Liver (tissue), 3 donors: ENCODE results near the gene MOCS3.

Experiments used
- HNF4G ChIP-seq: IDR thresholded peaks from 2 replicates; pipeline ENCODE4 v1.6.1; 2016; ENCODE audit warnings: antibody characterized with exemption
- JUND ChIP-seq, 2 donors: IDR thresholded peaks; 2 replicates each; pipeline ENCODE4 v1.6.1; 2016; ENCODE audit warnings: antibody characterized with exemption in 2 of 2
- TAF1 ChIP-seq: conservative IDR thresholded peaks from 2 replicates; pipeline ENCODE4 v1.6.1; 2016; ENCODE audit warnings: antibody characterized with exemption, mild to moderate bottlenecking
- ZBTB33 ChIP-seq: IDR thresholded peaks from 2 replicates; pipeline ENCODE4 v1.6.1; 2016; ENCODE audit warnings: antibody characterized with exemption
- TF ChIP-seq, protein P1 (sequence below): fragments of 150-350 bp; IDR thresholded peaks from 2 replicates; pipeline ENCODE4 v1.5.1; 2017; ENCODE audit warnings: improper control_type of control experiment, low read depth, low read length; ENCODE audit not compliant: missing input control
- TF ChIP-seq, protein P2 (sequence below): IDR thresholded peaks from 2 replicates; pipeline ENCODE4 v1.6.1; 2016; ENCODE audit warnings: antibody characterized with exemption
- TF ChIP-seq, protein P3 (sequence below): IDR thresholded peaks from 2 replicates; pipeline ENCODE4 v1.6.1; 2016; ENCODE audit warnings: antibody characterized with exemption
- donor health status: healthy.
- donor health status: healthy.

DNA sequence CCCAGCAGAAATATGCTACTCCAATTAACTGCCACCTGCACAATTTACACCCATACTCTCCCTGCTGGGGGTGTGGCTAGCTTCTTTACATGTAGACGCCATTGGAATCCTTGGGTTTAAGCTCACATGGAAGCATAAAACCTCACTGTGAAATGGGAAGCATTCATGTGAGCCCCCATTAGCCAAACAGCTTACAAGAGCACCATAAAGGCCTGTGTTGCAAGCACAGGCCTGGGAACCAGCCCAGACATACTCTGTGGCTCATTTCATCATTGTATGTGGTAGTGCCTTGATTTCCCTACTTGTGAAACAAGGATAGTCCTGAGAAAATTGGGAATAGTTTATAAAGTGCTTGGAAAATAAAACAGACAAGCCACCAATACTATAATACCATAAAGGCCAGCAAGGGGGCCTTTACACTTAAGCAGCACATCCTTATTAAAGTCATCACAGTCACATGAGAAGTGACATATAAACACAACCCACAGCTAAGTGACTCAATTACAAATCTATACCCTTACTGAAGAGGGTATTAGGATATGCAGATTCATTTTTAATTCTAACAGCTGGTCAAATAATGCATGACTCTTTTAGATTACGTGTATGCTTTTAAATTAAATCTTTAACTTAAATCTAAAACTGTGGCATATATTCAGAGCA is 34.2 kb upstream of the MOCS3 start:
- TF ChIP-seq, protein P1, sequence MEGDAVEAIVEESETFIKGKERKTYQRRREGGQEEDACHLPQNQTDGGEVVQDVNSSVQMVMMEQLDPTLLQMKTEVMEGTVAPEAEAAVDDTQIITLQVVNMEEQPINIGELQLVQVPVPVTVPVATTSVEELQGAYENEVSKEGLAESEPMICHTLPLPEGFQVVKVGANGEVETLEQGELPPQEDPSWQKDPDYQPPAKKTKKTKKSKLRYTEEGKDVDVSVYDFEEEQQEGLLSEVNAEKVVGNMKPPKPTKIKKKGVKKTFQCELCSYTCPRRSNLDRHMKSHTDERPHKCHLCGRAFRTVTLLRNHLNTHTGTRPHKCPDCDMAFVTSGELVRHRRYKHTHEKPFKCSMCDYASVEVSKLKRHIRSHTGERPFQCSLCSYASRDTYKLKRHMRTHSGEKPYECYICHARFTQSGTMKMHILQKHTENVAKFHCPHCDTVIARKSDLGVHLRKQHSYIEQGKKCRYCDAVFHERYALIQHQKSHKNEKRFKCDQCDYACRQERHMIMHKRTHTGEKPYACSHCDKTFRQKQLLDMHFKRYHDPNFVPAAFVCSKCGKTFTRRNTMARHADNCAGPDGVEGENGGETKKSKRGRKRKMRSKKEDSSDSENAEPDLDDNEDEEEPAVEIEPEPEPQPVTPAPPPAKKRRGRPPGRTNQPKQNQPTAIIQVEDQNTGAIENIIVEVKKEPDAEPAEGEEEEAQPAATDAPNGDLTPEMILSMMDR: no peak
- no peak for TF ChIP-seq JUND (IDR thresholded peaks at IDR 0.05)
- TF ChIP-seq, protein P2, sequence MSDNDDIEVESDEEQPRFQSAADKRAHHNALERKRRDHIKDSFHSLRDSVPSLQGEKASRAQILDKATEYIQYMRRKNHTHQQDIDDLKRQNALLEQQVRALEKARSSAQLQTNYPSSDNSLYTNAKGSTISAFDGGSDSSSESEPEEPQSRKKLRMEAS: no peak
- no peak for TF ChIP-seq HNF4G
- no peak for TF ChIP-seq TAF1
- TF ChIP-seq ZBTB33: no peak
- TF ChIP-seq, protein P3, sequence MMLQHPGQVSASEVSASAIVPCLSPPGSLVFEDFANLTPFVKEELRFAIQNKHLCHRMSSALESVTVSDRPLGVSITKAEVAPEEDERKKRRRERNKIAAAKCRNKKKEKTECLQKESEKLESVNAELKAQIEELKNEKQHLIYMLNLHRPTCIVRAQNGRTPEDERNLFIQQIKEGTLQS: no peak
